H9 (cell line): ENCODE data around the gene MGAT5B. TPM values are rescaled to one million over a fixed set of nuclear protein-coding genes. Genes with fewer than 3 reads are reported as not detected.

ENCODE experiments used
- DNase-seq: peaks from one replicate; pipeline ENCODE4 v3.0.0-alpha.2; 2017
- H2AFZ ChIP-seq: one replicate; pipeline ENCODE4 v1.6.1; 2013; ENCODE audit warnings: mild to moderate bottlenecking, low read length, control low read depth, moderate library complexity
- H2AK5ac ChIP-seq: 2 replicates; pipeline ENCODE4 v1.6.1; 2013; ENCODE audit warnings: low read length, control low read depth, mixed read lengths; ENCODE audit not compliant: insufficient read length
- H2BK120ac ChIP-seq: one replicate; pipeline ENCODE4 v1.6.1; 2013; ENCODE audit warnings: low read depth, mild to moderate bottlenecking, low read length, control low read depth, inconsistent platforms; ENCODE audit not compliant: poor library complexity, severe bottlenecking
- H2BK12ac ChIP-seq: 2 replicates; pipeline ENCODE4 v1.6.1; 2013; ENCODE audit warnings: low read length, control low read depth, mixed read lengths, low read depth; ENCODE audit not compliant: insufficient read length
- H2BK15ac ChIP-seq: 2 replicates; pipeline ENCODE4 v1.6.1; 2013; ENCODE audit warnings: low read depth, low read length, control low read depth
- H2BK20ac ChIP-seq: one replicate; pipeline ENCODE4 v1.6.1; 2013; ENCODE audit warnings: low read depth, mild to moderate bottlenecking, low read length, control low read depth, inconsistent platforms; ENCODE audit not compliant: poor library complexity, severe bottlenecking
- H2BK5ac ChIP-seq: 2 replicates; pipeline ENCODE4 v1.6.1; 2013; ENCODE audit warnings: low read length, control low read depth, mixed read lengths; ENCODE audit not compliant: insufficient read length
- H3K14ac ChIP-seq: 2 replicates; pipeline ENCODE4 v1.6.1; 2013; ENCODE audit warnings: low read length, control low read depth; ENCODE audit not compliant: insufficient read depth
- H3K18ac ChIP-seq: 2 replicates; pipeline ENCODE4 v1.6.1; 2013; ENCODE audit warnings: low read depth, mild to moderate bottlenecking, mixed read lengths, low read length, control low read depth; ENCODE audit not compliant: insufficient read length
- H3K23ac ChIP-seq: 2 replicates; pipeline ENCODE4 v1.6.1; 2013; ENCODE audit warnings: low read length, control low read depth, mixed read lengths, low read depth; ENCODE audit not compliant: insufficient read length
- H3K23me2 ChIP-seq: 2 replicates; pipeline ENCODE4 v1.6.1; 2013; ENCODE audit warnings: low read depth, mild to moderate bottlenecking, mixed read lengths, low read length, control low read depth; ENCODE audit not compliant: insufficient read length, poor library complexity, severe bottlenecking
- H3K27ac ChIP-seq: 2 replicates; pipeline ENCODE4 v1.5.1; 2013; ENCODE audit warnings: low read length, control low read depth, mixed read lengths, low read depth; ENCODE audit not compliant: insufficient read length
- H3K27me3 ChIP-seq: 2 replicates; pipeline ENCODE4 v1.6.1; 2013; ENCODE audit warnings: low read length, control low read depth, inconsistent platforms; ENCODE audit not compliant: insufficient read depth
- H3K4ac ChIP-seq: 2 replicates; pipeline ENCODE4 v1.6.1; 2013; ENCODE audit warnings: low read depth, mild to moderate bottlenecking, control low read depth, inconsistent platforms, low read length, moderate library complexity
- H3K4me1 ChIP-seq: 2 replicates; pipeline ENCODE4 v1.6.1; 2013; ENCODE audit warnings: low read length, control low read depth, inconsistent platforms; ENCODE audit not compliant: insufficient read depth
- H3K4me2 ChIP-seq: 2 replicates; pipeline ENCODE4 v1.6.1; 2013; ENCODE audit warnings: low read length, control low read depth, mixed read lengths; ENCODE audit not compliant: insufficient read length, insufficient read depth
- H3K56ac ChIP-seq: 2 replicates; pipeline ENCODE4 v1.6.1; 2013; ENCODE audit warnings: low read depth, mild to moderate bottlenecking, mixed read lengths, low read length, control low read depth; ENCODE audit not compliant: insufficient read length
- H3K79me1 ChIP-seq: 2 replicates; pipeline ENCODE4 v1.6.1; 2013; ENCODE audit warnings: low read depth, mild to moderate bottlenecking, moderate library complexity, low read length, control low read depth, inconsistent platforms; ENCODE audit not compliant: insufficient read depth, poor library complexity, severe bottlenecking
- H3K79me2 ChIP-seq: 2 replicates; pipeline ENCODE4 v1.6.1; 2013; ENCODE audit warnings: low read length, control low read depth, inconsistent platforms; ENCODE audit not compliant: insufficient read depth
- H3K9ac ChIP-seq: 2 replicates; pipeline ENCODE4 v1.6.1; 2013; ENCODE audit warnings: low read length, control low read depth, mixed read lengths; ENCODE audit not compliant: insufficient read length; ENCODE audit errors: extremely low read depth
- H3K9me3 ChIP-seq: one replicate; pipeline ENCODE4 v1.6.1; 2013; ENCODE audit warnings: low read depth, low read length, inconsistent platforms; ENCODE audit not compliant: control insufficient read depth
- H3T11ph ChIP-seq: one replicate; pipeline ENCODE4 v1.6.1; 2013; ENCODE audit warnings: mild to moderate bottlenecking, low read length, control low read depth, inconsistent platforms
- H4K20me1 ChIP-seq: one replicate; pipeline ENCODE4 v1.6.1; 2013; ENCODE audit not compliant: control insufficient read depth, insufficient read length, insufficient read depth
- H4K5ac ChIP-seq: 2 replicates; pipeline ENCODE4 v1.6.1; 2013; ENCODE audit warnings: low read depth, mild to moderate bottlenecking, mixed read lengths, low read length, control low read depth; ENCODE audit not compliant: insufficient read length
- H4K8ac ChIP-seq: replicated peaks from 2 replicates; pipeline ENCODE4 v1.6.1; 2013; ENCODE audit warnings: low read length, control low read depth, mixed read lengths, low read depth; ENCODE audit not compliant: insufficient read length
- H4K91ac ChIP-seq: 2 replicates; pipeline ENCODE4 v1.6.1; 2013; ENCODE audit warnings: low read depth, mild to moderate bottlenecking, moderate library complexity, mixed read lengths, low read length, control low read depth; ENCODE audit not compliant: insufficient read length
- H3K27ac Mint-ChIP-seq, 3 experiments: 2 replicates in 2 of 3; 3 replicates in 1 of 3; pipeline ENCODE4 v1.8.0; 2020 to 2021; ENCODE audit warnings: mixed read lengths in 3 of 3, mild to moderate bottlenecking in 1 of 3, moderate library complexity in 1 of 3
- H3K27me3 Mint-ChIP-seq: 2 replicates; pipeline ENCODE4 v1.8.0; 2021; ENCODE audit warnings: low read depth, mild to moderate bottlenecking, moderate library complexity, mixed read lengths
- H3K36me3 Mint-ChIP-seq, 3 experiments: 2 replicates in 2 of 3; 3 replicates in 1 of 3; pipeline ENCODE4 v1.8.0; 2020 to 2021; ENCODE audit warnings: low read depth in 3 of 3, mixed read lengths in 3 of 3; ENCODE audit not compliant: insufficient read depth in 1 of 3
- H3K4me1 Mint-ChIP-seq, 2 experiments: 2 replicates each; pipeline ENCODE4 v1.8.0; 2020; ENCODE audit warnings: mixed read lengths in 2 of 2
- H3K4me3 Mint-ChIP-seq, 2 experiments: 2 replicates in 1 of 2; 3 replicates in 1 of 2; pipeline ENCODE4 v1.8.0; 2020 to 2021; ENCODE audit warnings: mild to moderate bottlenecking in 2 of 2, mixed read lengths in 2 of 2, moderate library complexity in 1 of 2
- H3K9me3 Mint-ChIP-seq, 2 experiments: 2 replicates in 1 of 2; 3 replicates in 1 of 2; pipeline ENCODE4 v1.8.0; 2020; ENCODE audit warnings: mild to moderate bottlenecking in 2 of 2, mixed read lengths in 2 of 2, moderate library complexity in 1 of 2
- CTCF ChIP-seq: fragments of 200-600 bp; sonication (generic); conservative IDR thresholded peaks from 3 replicates; pipeline ENCODE4 v1.8.0; 2021; ENCODE audit warnings: antibody characterized with exemption, mild to moderate bottlenecking
- WGBS: extraction: QIAGEN DNeasy Blood & Tissue Kit; methylation state at CpG from one replicate; pipeline ENCODE4 v1.1.7; 2013; ENCODE audit warnings: missing lambda C conversion rate, low lambda C conversion rate, mixed read lengths; ENCODE audit not compliant: insufficient read length; ENCODE audit errors: extremely low coverage; 5-methylcytosine and 5-hydroxymethylcytosine counted together
- total RNA-seq: library from RNA; stranded (reverse); gene quantifications from 2 replicates; pipeline ENCODE4 v1.2.1, GENCODE V29; 2021

The MGAT5B gene
- total RNA-seq, 1 experiment from 2014 or later: 4.9 TPM

GRCh38 chr17:76901542-76902197 lies 33.5 kb downstream of the MGAT5B start:
- no peak overlapping the region for H3K4ac ChIP-seq
- no peak overlapping the region for H3K56ac ChIP-seq
- no peaks in the 10 kb centered on the region for H3K27me3 ChIP-seq
- H2BK120ac ChIP-seq: no peak overlapping the region
- H3K79me1 ChIP-seq: no peaks in the 10 kb centered on the region
- no CpG with 5 or more reads among the region's 11 CpGs for WGBS
- H4K20me1 ChIP-seq: no peaks in the 10 kb centered on the region
- H3K27ac ChIP-seq: no peak overlapping the region
- no peak overlapping the region for H2BK20ac ChIP-seq
- H4K91ac ChIP-seq: no peak overlapping the region
- H3K23me2 ChIP-seq: no peaks in the 10 kb centered on the region
- DNase-seq: no peak
- Mint-ChIP-seq H3K9me3 (no peaks in the 10 kb centered on the region), H3K4me1 (peaks cover 4 to 8% of the 10 kb centered on the region in 2 experiments), H3K27ac (no peak overlapping the region), H3K27me3 (no peaks in the 10 kb centered on the region), H3K4me3 (no peak overlapping the region), H3K36me3 (peaks cover 2 to 4% (median 3%) of the 10 kb centered on the region in 3 experiments; a peak in 2 of 7 replicates)
- no peak overlapping the region for H3K23ac ChIP-seq
- H2BK12ac ChIP-seq: no peak overlapping the region
- H4K8ac ChIP-seq: no peak overlapping the region
- H2AFZ ChIP-seq: no peak overlapping the region
- no peaks in the 10 kb centered on the region for H3K9me3 ChIP-seq
- H3T11ph ChIP-seq: no peak overlapping the region
- H2AK5ac ChIP-seq: no peak overlapping the region
- no peak overlapping the region for H3K9ac ChIP-seq
- no peak overlapping the region for H4K5ac ChIP-seq
- H3K18ac ChIP-seq: no peak overlapping the region
- no peak for TF ChIP-seq CTCF
- no peak overlapping the region for H3K4me2 ChIP-seq
- H2BK15ac ChIP-seq: no peak overlapping the region
- H3K79me2 ChIP-seq: no peaks in the 10 kb centered on the region
- no peak overlapping the region for H2BK5ac ChIP-seq
- no peak overlapping the region for H3K14ac ChIP-seq
- H3K4me1 ChIP-seq: no peaks in the 10 kb centered on the region
